Thyroid gland (tissue), 4 donors: ENCODE measurements around the gene TYMP. TPM values are rescaled to one million over a fixed set of nuclear protein-coding genes. Genes with fewer than 3 reads are reported as not detected.

Source experiments
- DNase-seq, 2 donors: peaks; one replicate each; pipeline ENCODE4 v3.0.0-alpha.2; 2019
- H3K27ac ChIP-seq, 3 donors: fragments of 200-600 bp; sonication (generic); 1 replicate in 2 of 3; 2 replicates in 1 of 3; pipeline ENCODE4 v1.5.1; 2016 to 2019; ENCODE audit warnings: mild to moderate bottlenecking in 1 of 3, moderate library complexity in 1 of 3
- H3K27me3 ChIP-seq: fragments of 200-600 bp; sonication (generic); one replicate; pipeline ENCODE4 v1.5.1; 2019
- H3K36me3 ChIP-seq, 2 donors: fragments of 200-600 bp; sonication (generic); one replicate each; pipeline ENCODE4 v1.5.1; 2016 to 2019
- H3K4me1 ChIP-seq, 2 donors: fragments of 200-600 bp; sonication (generic); one replicate each; pipeline ENCODE4 v1.5.1; 2017 to 2019
- H3K4me3 ChIP-seq, 3 donors: fragments of 200-600 bp; sonication (generic); replicated peaks in 1 of 3; 1 replicate in 2 of 3; 2 replicates in 1 of 3; pipeline ENCODE4 v1.5.1; 2016; ENCODE audit warnings: mild to moderate bottlenecking in 1 of 3
- H3K9me3 ChIP-seq: fragments of 200-600 bp; sonication (generic); one replicate; pipeline ENCODE4 v1.5.1; 2017
- POLR2A ChIP-seq, 2 donors: fragments of 450-650 bp; IDR thresholded peaks; one replicate each; pipeline ENCODE4 v1.6.1; 2017; ENCODE audit warnings: antibody characterized with exemption in 2 of 2, mild to moderate bottlenecking in 2 of 2, moderate library complexity in 1 of 2
- WGBS, 2 donors: methylation state at CpG; one replicate each; pipeline ENCODE4 v1.1.5; 2017; 5-methylcytosine and 5-hydroxymethylcytosine counted together
- intact Hi-C: fragments of 100-400 bp; cut with DNase I; formaldehyde crosslinking; loops from one replicate; pipeline ENCODE4 v1.15.1; 2023
- total RNA-seq, 4 donors: library from RNA; depleted of rRNA; stranded (reverse); fragments of >200 nt; gene quantifications; one replicate each; pipeline ENCODE4 v1.2.3, GENCODE V29; 2016
- TF ChIP-seq, protein P1 (sequence below), 6 experiments: fragments of 200-600 bp in 3 of 6; fragments of 450-650 bp in 3 of 6; sonication (generic) in 3 of 6; IDR thresholded peaks; one replicate each; pipeline ENCODE4 v1.5.1; 2016 to 2019; ENCODE audit warnings: antibody characterized with exemption in 6 of 6, mild to moderate bottlenecking in 2 of 6, inconsistent platforms in 1 of 6, moderate library complexity in 1 of 6

Gene TYMP
- total RNA-seq, 4 donors from 2014 or later = 28.0 to 61.0 (median 33.6) TPM

DNA sequence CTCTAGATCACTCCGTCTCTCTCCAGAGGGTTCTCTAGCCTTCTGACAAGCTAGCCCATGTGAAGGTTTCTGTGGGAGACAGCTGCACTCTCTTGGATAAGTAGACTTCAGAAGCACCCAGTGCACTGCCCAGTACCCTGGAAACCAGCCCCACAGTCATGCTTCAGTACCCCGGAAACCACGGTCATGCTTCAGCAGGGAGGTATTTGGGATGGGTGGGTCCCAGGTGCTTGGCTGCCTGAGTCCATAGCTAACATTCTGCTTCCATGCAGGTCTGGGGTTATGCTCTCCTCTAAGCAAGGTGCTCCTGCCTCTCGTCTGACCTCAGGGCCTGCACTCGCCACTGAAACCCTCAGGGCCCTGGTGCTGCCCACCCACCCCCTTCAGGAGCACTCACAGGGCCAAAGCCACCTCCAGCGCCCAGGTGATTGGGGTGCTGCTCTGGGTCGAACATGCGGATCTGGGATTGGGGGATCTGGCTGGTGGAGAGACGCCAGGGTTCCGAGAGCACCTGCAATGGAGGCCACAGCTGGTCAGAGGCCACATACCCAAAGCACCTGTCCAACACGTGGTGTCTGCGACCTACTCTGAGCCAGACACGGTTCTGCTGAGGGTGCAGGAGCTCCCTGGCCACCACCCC is 40.2 kb upstream of the TYMP start:
- Histone ChIP-seq H3K27me3 (no peaks in the 10 kb centered on the region), H3K27ac (peak overlapping the region in 2 of 3 donors; percentile 47 to 56), H3K36me3 (peaks cover 5 to 11% of the 10 kb centered on the region in 2 donors), H3K4me3 (no peak overlapping the region), H3K4me1 (peaks cover 14 to 22% of the 10 kb centered on the region in 2 donors), H3K9me3 (no peaks in the 10 kb centered on the region)
- intact Hi-C loops = no loop called here
- 71 to 75% methylated on average over 10 to 12 of the region's 13 CpGs for WGBS, 2 donors
- TF ChIP-seq POLR2A (IDR thresholded peaks at IDR 0.05) = peak in 1 of 2 donors; percentile 41
- TF ChIP-seq, protein P1, sequence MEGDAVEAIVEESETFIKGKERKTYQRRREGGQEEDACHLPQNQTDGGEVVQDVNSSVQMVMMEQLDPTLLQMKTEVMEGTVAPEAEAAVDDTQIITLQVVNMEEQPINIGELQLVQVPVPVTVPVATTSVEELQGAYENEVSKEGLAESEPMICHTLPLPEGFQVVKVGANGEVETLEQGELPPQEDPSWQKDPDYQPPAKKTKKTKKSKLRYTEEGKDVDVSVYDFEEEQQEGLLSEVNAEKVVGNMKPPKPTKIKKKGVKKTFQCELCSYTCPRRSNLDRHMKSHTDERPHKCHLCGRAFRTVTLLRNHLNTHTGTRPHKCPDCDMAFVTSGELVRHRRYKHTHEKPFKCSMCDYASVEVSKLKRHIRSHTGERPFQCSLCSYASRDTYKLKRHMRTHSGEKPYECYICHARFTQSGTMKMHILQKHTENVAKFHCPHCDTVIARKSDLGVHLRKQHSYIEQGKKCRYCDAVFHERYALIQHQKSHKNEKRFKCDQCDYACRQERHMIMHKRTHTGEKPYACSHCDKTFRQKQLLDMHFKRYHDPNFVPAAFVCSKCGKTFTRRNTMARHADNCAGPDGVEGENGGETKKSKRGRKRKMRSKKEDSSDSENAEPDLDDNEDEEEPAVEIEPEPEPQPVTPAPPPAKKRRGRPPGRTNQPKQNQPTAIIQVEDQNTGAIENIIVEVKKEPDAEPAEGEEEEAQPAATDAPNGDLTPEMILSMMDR (IDR thresholded peaks at IDR 0.05) = no peak
- DNase-seq = peak; percentile 71 to 82

DNA sequence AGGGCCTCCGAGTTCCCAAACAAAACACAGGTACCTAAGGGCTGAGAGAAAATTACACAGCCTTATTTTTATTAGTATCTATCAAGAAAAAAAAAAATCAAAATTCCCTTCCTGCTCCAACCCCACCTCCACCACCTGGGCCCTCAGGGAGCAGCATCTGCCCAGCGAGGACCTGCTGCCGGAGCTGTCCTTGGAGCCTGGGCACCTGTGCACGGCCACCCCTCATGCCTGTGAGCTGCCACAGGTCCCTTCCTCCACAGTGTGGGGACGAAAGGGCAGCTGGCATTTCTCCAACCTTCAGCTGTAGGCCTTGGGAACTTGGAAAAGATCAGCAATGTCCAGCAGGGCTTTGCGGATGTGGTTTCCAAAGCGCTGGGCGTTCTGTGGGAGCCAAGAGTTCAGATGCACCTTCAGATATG is 39.2 kb upstream of the TYMP start:
- no peak for TF ChIP-seq POLR2A (IDR thresholded peaks at IDR 0.05)
- TF ChIP-seq, protein P1 (IDR thresholded peaks at IDR 0.05) = no peak
- Histone ChIP-seq H3K27me3 (no peaks in the 10 kb centered on the region), H3K36me3 (peaks cover 5 to 11% of the 10 kb centered on the region in 2 donors), H3K9me3 (no peaks in the 10 kb centered on the region), H3K27ac (peak overlapping the region in 2 of 3 donors; percentile 47), H3K4me3 (no peak overlapping the region), H3K4me1 (peaks cover 14 to 26% of the 10 kb centered on the region in 2 donors)
- WGBS, 2 donors = 86% methylated on average over 8 of the region's 8 CpGs
- DNase-seq = no peak
- intact Hi-C loops = no loop called here

DNA sequence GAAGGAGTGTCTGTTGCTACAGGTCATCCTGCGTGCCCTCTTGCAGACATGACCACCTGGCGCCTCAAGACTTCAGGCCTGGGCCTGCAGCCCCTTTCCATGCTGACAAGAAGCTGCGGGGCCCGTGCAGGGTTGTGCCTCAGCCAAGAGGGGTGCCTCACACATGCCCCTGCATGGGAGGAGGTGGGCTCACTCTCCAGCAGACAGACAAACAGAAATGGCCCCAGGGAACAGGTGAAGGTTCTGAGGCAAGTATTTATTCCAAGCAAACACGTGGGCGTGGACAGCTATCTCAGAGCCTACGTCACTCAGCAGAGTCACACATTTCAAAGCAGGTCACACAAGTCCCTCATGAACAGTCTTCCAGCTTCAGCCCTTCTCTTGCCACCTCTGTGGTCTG is 38.8 kb upstream of the TYMP start:
- Histone ChIP-seq H3K4me3 (no peak overlapping the region), H3K27me3 (no peaks in the 10 kb centered on the region), H3K36me3 (peaks cover 5 to 11% of the 10 kb centered on the region in 2 donors), H3K9me3 (no peaks in the 10 kb centered on the region), H3K27ac (peak overlapping the region in 1 of 3 donors; percentile 47), H3K4me1 (peaks cover 18 to 29% of the 10 kb centered on the region in 2 donors)
- no peak for DNase-seq
- intact Hi-C loops = no loop called here
- 86 to 91% methylated on average over 7 of the region's 7 CpGs for WGBS, 2 donors
- TF ChIP-seq, protein P1 (IDR thresholded peaks at IDR 0.05) = no peak
- no peak for TF ChIP-seq POLR2A (IDR thresholded peaks at IDR 0.05)

DNA sequence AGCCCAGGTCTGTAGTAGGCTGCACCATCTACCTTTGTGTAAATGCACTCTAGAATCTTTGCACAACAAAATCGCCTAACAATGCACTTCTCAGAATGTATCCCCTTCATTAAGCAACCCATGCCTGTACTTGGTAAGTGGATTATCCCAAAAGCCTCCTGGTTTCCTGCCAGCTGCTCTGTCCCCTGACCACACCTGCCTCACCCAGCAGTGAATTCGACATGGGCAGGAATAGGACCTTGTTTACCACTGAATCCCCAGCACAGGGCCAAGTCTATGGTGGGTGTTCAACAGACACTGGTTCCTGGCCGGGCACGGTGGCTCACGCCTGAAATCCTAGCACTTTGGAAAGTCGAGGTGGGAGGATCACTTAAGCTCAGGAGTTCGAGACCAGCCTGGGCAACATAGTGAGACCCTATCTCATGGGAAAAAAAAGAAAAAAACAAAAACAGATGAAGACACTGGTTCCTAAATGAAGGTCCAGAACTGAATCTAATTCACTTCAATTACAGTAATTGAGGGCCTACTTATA is 38.0 kb upstream of the TYMP start:
- no peak overlapping the region for H3K27ac ChIP-seq
- 91 to 92% methylated on average over 7 of the region's 7 CpGs for WGBS, 2 donors
- no peak overlapping the region for H3K4me3 ChIP-seq
- no peaks in the 10 kb centered on the region for H3K9me3 ChIP-seq
- intact Hi-C loops = no loop called here
- DNase-seq = no peak
- H3K4me1 ChIP-seq = peaks cover 25 to 34% of the 10 kb centered on the region in 2 donors
- peaks cover 5 to 11% of the 10 kb centered on the region in 2 donors for H3K36me3 ChIP-seq
- no peak for TF ChIP-seq POLR2A (IDR thresholded peaks at IDR 0.05)
- TF ChIP-seq, protein P1 (IDR thresholded peaks at IDR 0.05) = no peak
- H3K27me3 ChIP-seq = no peaks in the 10 kb centered on the region

DNA sequence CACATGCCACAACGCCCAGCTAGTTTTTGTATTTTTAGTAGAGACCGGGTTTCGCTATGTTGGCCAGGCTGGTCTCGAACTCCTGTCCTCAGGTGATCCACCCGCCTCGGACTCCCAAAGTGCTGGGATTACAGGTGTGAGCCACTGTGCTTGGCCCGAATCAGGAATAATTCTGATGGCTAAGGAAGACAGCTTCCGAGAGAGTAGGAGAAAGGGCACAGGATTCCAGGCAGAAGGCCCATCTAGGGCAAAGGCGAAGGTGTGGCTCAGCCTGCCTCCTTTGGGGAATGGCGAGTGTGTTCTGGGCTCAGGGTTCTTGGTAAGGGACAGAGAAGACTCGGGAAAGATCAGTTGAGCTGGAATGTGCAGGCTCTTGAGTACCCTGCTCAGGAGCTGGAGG is 34.5 kb upstream of the TYMP start:
- 90 to 91% methylated on average over 11 of the region's 11 CpGs for WGBS, 2 donors
- peak overlapping the region in 1 of 3 donors; percentile 70 for H3K27ac ChIP-seq
- peaks cover 15 to 16% of the 10 kb centered on the region in 2 donors for H3K4me1 ChIP-seq
- no peaks in the 10 kb centered on the region for H3K9me3 ChIP-seq
- TF ChIP-seq POLR2A (IDR thresholded peaks at IDR 0.05) = no peak
- TF ChIP-seq, protein P1 (IDR thresholded peaks at IDR 0.05) = no peak
- H3K4me3 ChIP-seq = no peak overlapping the region
- no peaks in the 10 kb centered on the region for H3K27me3 ChIP-seq
- no peak for DNase-seq
- H3K36me3 ChIP-seq = peaks cover 0 to 4% of the 10 kb centered on the region in 2 donors
- intact Hi-C loops = no loop called here
